ENCODE data around the gene OR2V2.
"Not testable (repeated sequence)": the region's sequence is repeated elsewhere in the genome, so short reads cannot be mapped to it uniquely, and the experiment has no call there.

OR2V2 gene

DNA sequence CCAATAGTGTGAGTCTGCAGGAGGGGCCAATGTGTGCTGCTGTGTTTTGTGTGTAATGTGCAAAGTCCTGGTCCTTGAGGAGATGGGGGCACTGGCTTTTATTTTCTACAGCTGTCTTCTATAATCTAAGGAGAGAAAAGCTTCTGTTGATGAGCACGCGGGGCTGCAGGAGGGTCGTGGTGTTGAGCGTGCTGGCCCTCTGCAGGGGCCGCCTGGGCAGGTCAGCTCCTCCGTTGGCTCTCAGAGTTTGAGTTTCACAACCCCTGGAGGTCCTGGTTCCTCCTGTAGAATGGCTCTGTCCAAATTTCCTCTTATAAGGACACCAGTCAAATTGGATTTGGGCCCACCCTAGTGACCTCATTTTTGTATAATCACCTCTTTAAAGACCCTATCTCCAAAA is 29.0 kb upstream of the OR2V2 start:
- DNase-seq, result no peak

DNA sequence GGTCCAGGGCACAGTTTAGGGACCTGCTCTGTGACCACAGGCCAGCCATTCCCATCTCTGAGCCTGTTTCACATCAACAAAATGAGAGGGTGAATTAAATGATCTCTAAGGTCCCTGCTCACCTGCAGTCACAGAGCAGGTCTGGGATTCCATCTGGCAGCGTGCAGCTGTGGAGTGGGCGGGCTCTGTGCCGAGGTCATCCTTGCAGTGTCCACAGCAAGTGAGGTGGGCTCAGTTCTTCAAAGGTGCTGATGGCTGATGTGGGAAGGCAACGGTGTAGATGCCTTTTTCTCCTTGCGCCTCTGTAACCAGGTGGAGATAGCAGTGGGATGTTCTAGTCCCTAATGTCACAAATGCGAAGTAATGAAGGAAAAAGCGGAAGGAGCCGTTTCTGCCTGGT is 28.3 kb upstream of the OR2V2 start:
- DNase-seq, result no peak

DNA sequence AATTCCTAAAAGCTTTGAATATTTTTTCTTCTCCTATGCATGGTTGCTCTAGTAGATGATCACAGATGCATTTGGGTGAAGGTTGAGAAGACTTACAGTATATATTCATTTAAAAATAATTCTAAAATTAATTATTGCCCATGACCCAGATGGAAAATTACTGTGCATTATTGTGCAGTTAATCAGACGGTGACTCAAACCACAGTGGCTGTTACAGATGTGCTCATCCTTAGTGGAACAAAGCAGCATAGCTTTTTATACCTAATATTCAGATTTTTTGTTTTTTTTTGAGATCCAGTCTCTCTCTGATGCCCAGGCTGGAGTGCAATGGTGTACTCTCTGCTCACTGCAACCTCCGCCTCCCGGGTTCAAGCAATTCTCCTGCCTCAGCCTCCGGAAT is 27.1 kb upstream of the OR2V2 start:
- no peak for DNase-seq

DNA sequence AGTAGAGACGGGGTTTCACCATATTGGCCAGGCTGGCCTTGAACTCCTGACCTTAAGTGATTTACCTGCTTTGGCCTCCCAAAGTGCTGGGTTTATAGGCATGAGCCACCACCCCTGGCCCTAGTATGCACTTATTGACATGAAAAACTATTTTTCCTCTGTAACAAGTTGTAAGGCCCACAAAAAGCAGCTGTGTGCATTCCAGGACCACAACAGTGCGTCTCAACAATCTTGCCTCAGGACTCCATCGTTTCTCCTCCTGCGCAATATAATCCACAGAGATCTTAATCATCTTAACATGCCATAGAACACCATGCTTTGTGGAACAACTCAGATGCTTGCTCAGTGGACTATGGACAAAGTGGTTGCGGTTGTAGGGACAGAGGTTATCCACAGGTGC is 26.6 kb upstream of the OR2V2 start:
- DNase-seq, result no peak

DNA sequence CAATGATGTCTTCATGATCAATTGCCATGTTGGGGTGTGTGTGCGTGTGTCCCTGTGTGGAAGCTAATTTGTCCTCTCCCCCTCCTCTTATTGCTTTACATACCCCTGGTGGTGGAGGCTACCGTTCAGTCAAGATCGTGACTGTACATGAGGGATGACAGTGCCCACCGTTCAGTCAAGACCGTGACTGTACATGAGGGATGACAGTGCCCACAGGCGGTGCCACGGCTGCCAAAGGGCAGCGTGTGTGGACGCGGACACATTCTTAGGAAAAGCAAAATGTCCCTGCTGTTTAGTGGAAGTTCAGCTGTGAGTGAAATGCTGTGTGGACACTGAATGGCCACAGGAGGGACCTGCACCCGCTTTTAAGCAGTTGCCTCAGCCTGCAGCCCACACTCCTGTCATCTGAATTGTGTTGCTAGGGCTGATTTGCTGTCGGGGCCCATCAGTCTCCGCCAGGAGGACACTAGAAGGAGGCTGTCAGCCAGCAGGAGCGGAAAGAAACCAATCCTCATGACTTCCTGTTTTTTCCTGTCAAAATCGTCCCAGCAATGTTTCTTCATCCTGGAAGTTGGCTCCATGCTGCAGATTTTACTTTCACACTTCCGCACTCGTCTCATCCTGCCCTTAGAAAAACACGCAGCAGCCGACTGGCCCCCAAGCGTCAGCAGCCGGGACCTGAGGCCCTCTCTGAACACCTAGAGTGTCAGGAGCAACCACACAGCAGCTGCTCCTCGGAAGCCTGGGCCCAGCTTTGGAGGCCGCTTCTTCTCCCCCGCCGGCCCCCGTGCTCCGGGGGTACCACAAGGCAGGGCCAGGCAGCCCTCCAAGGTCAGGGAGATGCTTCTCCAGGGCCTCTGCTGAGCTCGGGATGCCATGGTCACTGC is 25.5 kb upstream of the OR2V2 start:
- no peak for DNase-seq

DNA sequence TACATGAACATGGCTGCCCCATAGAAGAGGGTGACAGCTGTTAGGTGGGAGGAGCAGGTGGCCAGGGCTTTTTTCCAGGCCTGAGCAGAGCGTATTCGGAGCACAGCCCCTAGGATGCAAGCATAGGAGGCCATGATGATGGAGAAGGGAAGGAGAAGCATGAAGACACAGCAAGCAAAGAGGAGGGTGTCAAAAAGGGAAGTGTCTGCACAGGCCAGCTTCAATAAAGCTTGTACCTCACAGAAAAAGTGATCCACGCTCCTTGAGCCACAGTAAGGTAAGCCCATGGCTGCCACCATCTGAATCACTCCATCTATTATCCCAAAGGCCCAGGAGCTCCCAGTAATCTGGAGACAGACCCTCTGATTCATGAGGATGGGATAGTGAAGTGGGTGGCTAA is 22.9 kb upstream of the OR2V2 start:
- no peak for DNase-seq

DNA sequence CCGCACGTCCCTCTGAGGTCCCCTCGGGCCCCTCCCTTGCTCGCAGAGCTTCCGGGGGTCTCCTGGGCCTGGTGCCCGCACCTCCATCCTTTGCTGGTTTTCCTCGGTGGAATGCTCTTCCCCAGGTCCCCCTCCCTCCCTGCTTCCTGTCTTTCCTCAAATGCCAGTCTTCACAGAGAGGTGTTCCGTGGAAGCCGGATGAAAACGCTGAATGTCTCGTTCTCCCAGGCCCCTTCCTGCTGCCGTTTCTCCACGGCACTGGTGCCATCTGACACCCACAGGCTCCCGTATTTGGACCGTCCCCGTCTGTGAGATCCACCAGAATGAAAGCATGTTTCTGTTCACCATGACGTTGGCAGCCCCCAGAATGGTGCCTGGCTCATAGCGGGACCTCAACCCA is 20.5 kb upstream of the OR2V2 start:
- DNase-seq, result no peak

DNA sequence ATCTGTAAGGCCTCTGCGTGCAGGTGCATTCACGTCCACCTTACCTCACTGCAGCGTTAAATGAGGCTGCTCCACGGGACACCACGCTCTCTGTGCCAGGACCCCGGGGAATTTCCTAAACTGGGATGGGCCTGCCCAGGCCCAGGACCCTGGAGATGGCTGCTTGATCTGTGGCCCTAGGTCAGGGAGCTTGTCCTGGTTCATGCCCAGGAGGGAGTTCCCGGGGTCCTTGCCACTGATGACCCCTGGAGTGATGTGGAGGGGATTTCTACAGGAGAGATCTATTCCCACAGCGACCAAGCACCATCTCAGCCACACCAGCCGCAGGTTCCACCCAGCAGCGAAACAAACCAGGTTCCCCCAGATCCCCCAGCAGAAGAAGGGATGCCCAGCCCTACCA is 19.9 kb upstream of the OR2V2 start:
- no peak for DNase-seq

DNA sequence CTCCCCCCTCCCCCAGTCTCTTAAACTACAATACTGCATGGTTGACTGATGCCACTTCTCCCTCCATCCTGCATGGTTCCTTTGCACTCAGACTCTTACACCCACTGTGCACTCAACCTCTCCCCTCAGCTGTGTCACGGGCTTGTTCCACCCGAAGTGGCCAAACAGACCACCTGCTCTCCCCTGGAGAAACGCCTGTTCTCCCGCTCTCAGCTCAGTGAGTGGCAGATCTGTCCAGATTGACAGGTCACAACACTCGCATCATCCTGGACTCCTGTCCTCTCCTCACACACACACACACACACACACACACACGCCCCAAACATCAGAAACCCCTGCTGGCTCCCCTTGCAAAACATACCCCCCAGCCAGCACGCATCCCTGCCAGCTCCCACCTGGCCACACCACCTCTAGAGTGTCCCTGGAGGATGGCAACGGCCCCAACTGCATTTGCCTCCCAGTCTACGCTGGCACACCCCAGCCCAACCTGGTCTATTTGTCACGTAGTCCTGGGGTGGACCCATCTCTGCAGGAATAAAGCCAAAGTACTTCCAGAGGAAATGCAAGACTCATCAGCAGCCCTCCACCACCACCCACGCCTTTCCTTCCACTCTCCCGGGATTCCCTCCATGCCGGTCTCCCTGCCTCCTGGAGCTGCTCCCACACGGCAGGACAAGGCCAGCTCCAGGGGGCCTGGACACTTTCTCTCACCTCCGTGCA is 19.3 kb upstream of the OR2V2 start:
- DNase-seq, result no peak

DNA sequence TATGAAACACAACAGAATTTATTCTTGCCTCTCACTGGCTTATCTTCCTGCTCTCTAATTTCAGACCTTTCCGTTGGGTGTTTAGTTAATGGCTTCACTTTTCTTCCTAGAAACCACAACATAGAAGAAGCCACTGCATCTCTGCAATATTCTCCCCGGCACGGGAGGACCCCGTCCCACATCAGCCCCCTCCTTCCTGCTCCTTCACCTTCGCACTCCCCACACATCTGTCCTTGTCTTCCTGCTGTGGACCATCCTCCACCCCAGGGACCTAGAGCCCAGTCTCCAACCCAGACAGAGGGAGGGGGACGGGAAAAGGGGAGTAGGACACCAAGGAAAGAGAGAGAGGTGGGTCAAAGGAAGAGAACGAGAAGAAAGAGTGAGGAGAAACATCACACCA is 17.8 kb upstream of the OR2V2 start:
- no peak for DNase-seq

DNA sequence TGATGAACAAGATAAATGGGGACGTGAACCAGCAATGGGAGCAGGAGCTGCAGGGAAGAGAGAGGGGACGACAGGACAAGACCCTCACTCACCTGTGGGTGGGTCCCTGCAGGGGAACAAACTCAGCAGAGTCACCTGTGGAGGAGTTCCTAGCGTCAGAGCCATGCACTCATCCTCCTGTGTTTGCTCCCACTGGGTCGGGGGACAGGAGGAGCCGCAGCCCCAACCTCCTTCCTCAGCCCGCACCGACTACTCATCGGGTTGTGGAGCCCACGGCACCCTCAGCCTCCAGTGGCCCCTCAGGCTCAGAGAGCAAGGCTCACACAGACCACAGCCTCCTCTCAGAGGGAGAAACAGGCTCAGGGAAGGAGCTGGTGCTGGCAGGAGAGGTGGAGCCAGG is 17.3 kb upstream of the OR2V2 start:
- DNase-seq, result not testable (repeated sequence)

DNA sequence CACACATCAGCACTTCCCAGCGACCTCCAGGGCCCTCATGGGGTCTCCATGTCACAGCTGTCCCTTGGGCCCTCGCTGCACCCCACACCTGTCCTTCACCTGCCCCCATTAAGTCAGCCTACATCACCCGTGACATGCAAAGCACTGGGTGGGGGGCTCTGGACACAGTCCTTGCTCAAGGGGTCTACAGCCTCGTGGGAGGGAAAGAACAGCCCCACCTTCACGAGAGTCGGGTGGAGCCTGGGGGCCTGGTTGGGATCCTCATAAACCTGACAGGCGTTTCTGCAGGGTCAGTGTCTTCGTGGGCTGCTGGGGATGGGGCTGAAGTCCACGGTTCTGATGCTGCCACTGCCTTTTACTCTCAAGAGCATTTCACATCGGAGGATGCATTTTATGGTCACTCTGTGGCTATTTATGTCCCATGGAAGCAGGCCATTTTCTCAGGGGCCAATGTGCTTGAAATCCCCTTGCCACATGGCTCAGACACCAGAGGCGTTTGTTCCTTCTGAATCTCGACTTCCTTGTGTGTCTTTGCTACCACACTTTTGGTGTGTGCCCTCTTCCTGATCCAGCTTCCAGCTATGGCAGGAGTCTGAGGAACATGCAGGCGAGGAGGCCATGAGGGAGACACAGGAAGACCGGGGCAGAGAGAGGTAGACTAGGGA is 16.4 kb upstream of the OR2V2 start, which contains the start of gene OR2V1:
OR2V1 (minus strand) TSS at position 338 of the 665 bp plus-strand sequence. CDS start 5,865 bp downstream, outside the sequence.
- DNase-seq, result no peak

DNA sequence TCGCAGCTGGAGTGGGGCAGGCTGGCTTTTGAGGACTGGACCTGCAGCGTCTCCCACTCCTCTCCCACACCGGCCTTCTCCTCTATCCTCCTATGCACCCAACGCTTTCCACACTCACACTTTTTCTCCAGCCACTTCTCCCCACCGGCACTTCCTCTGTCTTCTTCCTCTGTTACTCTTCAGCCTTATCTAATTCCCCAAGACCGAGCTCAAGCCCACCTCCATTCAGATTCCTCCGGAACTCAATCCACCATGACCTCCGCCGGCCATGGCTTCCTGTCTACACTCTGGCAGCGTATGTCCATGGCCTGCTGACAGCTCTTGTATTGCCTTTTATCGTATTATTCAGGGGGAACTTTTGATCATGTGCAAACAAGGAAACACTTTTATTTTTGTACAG is 15.9 kb upstream of the OR2V2 start:
- DNase-seq, result no peak

DNA sequence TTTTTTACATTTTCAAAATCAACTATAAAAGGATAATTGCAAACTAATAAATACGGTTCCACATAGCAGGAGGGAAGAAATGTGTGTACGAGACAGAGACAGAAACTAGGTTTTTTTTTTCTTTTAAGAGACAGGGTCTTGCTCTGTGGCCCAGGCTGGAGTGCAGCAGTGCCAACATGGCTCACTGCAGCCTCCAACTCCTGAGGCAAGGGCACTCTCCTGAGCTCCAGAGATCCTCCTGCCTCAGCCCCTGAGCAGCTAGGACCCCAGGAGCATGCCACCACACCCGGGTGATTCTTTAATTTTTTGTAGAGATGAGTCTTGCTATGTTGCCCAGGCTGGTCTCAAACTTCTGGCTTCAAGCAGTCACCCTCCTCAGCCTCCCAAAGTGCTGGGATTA is 14.3 kb upstream of the OR2V2 start:
- no peak for DNase-seq

DNA sequence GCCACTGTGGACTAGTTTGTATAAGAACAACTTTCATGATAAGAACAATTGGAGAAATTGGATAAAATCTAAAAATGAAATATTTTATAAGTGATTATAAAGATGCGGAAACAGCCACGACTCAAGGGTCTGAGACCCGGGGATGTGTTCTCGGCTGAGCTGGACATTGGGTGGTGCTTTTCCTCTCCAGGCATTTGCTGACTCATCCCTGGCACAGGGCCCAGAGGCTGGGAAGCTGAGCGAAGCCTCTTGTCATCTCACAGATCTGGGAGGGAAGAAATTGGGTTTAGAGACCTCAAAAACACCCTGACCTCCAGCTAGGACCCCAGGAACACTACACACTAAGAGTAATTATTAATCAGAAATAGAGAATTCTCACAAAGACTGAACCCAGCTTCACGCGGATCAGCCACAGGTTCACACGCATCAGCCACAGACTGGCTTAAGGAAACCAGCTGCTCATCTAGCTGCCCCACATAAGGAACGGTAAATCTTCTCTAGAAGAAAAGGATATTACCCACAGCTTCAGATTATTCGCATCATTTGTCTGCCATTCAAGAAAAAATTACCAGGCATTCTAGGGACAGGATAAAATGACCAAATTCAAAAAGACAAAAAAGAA is 13.7 kb upstream of the OR2V2 start:
- no peak for DNase-seq

DNA sequence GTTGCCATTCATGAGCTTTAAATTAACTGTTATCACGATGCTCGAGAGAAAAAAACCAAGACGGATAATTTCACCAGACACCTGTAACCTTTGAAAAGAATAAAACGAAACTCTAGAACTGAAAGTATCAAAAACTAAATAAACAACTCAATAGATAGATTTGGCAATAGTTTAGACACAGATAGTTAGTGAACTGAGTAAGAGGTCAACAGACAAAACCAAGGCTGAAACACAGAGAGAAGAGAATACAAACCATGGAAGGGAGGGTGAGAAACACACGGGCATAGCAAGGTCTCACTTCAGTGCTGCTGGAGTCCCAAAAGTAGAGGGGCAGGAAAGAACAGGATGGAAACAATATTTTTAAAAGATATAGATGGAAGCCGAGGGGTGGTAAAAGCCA is 13.1 kb upstream of the OR2V2 start:
- no peak for DNase-seq

DNA sequence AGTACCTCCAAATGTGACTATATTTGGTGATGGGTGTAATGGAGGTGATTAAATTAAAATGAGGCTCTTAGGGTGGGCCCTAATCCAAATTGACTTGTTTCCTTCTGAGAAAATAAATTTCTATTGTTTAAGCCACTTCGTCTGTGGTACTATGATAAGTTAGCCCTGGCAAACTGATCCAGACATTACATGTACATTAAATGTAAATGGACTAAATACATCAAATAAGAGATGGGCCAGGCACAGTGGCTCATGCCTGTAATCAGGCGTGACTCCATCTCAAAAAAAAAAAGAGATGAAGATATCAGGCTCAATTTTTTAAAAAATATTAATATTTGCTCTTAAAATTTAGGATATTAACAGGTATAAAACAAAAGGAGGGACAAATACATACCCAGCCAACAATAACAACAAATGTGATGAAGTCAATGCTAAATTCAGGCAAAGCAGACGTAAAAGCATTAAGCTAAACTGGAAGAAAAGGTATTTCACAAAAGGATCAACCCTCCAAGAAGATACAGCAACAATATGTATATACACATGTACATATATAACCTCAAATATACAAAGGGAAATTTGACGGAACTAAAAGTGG is 10.9 kb upstream of the OR2V2 start:
- no peak for DNase-seq

DNA sequence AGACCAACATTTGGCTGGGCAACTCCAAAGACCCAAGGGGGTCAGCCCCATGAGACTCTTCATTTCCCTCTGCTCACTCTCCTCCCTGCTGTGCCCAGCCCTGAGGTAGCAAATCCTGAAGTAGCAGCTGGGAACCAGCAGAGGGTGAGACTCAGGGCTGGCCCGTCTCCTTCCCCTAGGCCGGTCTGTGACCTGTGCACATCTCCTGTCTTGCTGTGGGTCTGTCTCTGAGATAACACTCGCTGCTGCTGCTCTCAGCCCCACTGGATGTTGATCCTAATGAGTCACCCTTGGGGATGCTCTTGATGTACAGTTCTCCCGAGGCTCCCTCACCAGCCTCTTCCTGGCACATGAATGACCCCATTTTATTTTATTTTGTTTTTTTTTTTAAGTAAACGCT is 9.1 kb upstream of the OR2V2 start:
- no peak for DNase-seq

DNA sequence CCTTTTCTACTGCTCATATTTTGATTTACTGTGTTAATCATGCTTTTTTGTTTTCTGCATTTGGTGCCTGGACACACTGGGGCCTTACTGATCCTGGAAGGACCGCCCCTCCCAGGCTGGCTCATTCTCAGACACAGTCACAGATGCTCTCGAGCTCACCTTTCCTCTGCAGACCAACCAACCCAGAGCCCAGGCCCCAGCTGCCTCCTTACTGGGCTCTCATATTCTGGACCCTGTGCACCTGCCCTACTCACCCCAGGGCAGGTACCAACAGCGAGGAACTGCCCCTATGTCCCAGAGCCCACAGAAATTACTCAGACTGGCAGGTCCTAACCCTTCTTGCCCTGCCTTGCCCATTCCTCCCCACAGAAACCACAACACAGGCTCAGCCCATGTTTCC is 6.6 kb upstream of the OR2V2 start:
- no peak for DNase-seq

DNA sequence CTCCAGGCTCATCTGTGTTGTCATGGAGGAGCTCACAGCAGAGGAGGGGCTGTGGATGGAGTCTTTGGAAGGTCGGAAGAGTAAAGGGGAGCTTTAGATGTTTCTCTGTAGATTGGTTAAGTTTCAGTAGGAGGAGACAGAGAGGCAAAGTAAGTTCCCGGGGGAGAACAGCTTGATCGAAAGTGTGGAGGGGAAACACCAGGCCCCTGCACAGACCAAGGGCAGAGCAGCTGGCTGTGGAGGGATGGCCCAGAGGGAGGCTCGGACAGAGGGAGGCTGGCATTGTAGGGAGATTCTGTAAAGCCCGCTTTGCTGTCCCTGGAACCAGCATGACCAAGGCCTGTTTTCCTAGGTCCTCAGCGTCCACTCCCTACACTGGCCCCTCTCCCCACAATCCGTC is 5.3 kb upstream of the OR2V2 start:
- DNase-seq, result no peak

DNA sequence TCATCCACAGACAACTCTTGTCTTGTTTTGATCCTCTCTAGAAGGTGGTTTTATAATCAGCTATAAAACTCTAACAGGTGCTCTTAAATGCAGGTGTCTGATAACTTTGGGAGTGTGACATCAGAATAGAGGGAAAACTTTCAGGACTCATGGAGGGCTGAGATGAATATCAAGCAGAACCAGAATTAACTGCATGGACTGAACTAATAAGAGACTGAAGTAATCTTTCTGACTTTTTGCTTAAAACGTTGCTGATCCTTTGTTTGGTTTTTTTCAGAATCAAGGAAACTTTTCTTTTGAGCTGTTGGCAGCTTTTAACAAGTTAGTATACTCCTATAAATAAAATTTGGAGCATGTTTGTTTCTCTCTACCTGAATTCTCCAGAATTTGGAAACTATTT is 2.3 kb upstream of the OR2V2 start:
- DNase-seq, result no peak

DNA sequence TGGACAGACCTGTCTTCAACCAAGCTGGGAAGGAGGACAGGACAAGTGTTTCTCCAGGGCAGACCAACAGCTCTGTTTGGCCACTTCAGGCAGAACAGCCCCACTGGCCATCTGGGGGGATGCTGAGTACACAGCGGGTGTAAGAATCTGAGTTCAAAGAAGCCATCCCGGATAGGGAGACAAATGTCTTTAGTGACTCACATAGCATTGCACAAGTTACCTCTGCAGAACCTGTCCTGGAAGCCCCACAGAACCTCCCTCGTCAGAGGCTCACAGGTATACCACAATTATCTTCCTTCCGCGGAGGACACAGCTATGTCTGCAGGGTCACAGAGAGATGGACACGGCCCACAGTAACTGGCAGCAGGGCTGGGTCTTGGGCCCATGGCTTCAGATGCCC is 2.0 kb downstream of the OR2V2 start:
- DNase-seq, result no peak
